Sigmoid colon (tissue), 7 donors: ENCODE measurements around the gene ATP1A1. TPM values are rescaled to one million over a fixed set of nuclear protein-coding genes. Genes with fewer than 3 reads are reported as not detected.

Experiments used
- DNase-seq: peaks from one replicate; pipeline ENCODE4 v3.0.0-alpha.2; 2019
- H3K27ac ChIP-seq, 4 donors: fragments of 200-600 bp; sonication (generic); one replicate each; pipeline ENCODE4 v1.5.1; 2016 to 2019; ENCODE audit warnings: mild to moderate bottlenecking in 1 of 4
- H3K27me3 ChIP-seq, 3 donors: fragments of 200-600 bp; sonication (generic); one replicate each; pipeline ENCODE4 v1.5.1; 2019; ENCODE audit warnings: mild to moderate bottlenecking in 1 of 3
- H3K36me3 ChIP-seq, 4 donors: fragments of 200-600 bp; sonication (generic); one replicate each; pipeline ENCODE4 v1.5.1; 2016 to 2019
- H3K4me1 ChIP-seq, 4 donors: fragments of 200-600 bp; sonication (generic); one replicate each; pipeline ENCODE4 v1.5.1; 2017 to 2019
- H3K4me3 ChIP-seq, 4 donors: fragments of 200-600 bp; sonication (generic); one replicate each; pipeline ENCODE4 v1.5.1; 2017 to 2019; ENCODE audit warnings: mild to moderate bottlenecking in 2 of 4, moderate library complexity in 1 of 4
- H3K9me3 ChIP-seq, 4 donors: fragments of 200-600 bp in 3 of 4; sonication (generic) in 3 of 4; one replicate each; pipeline versions ENCODE4 v1.5.1 to v1.6.1; 2013 to 2019
- CTCF ChIP-seq, 4 experiments: fragments of 450-650 bp in 3 of 4; fragments of 200-600 bp in 1 of 4; IDR thresholded peaks; one replicate each; pipeline ENCODE4 v1.5.1; 2016 to 2019; ENCODE audit warnings: antibody characterized with exemption in 4 of 4, mild to moderate bottlenecking in 3 of 4, moderate library complexity in 2 of 4
- EP300 ChIP-seq, 4 donors: sonication (generic); formaldehyde crosslinking; IDR thresholded peaks; one replicate each; pipeline ENCODE4 v1.6.1; 2017; ENCODE audit warnings: antibody characterized with exemption in 4 of 4
- POLR2A ChIP-seq, 2 donors: fragments of 450-650 bp; IDR thresholded peaks; one replicate each; pipeline ENCODE4 v1.6.1; 2016; ENCODE audit warnings: antibody characterized with exemption in 2 of 2, mild to moderate bottlenecking in 2 of 2, moderate library complexity in 2 of 2
- POLR2AphosphoS5 ChIP-seq, 4 donors: sonication (generic); formaldehyde crosslinking; IDR thresholded peaks; one replicate each; pipeline ENCODE4 v1.6.1; 2017; ENCODE audit warnings: antibody characterized with exemption in 4 of 4
- WGBS, 2 donors: extraction: QIAGEN DNeasy Blood & Tissue Kit; methylation state at CpG; one replicate each; pipeline ENCODE4 v1.1.7; 2013; 5-methylcytosine and 5-hydroxymethylcytosine counted together
- intact Hi-C: fragments of 100-400 bp; cut with DNase I; formaldehyde crosslinking; loops from one replicate; pipeline ENCODE4 v1.15.1; 2023
- polyA plus RNA-seq, 3 donors: library from polyadenylated mRNA; stranded (reverse); fragments of 200-250 nt; gene quantifications; one replicate each; pipeline ENCODE4 v1.2.3, GENCODE V29; 2013
- total RNA-seq, 4 donors: library from RNA; depleted of rRNA; stranded (reverse); fragments of >200 nt; gene quantifications; one replicate each; pipeline ENCODE4 v1.1.0, GENCODE V29; 2016
- donor health status: healthy with polysubstance abuse.
- donor health status: Bipolar disorder and iron deficiency.
- donor health status: healthy.

Gene ATP1A1
- total and polyA plus RNA-seq, 7 donors = 88.6 to 1,099 (median 101) TPM

DNA sequence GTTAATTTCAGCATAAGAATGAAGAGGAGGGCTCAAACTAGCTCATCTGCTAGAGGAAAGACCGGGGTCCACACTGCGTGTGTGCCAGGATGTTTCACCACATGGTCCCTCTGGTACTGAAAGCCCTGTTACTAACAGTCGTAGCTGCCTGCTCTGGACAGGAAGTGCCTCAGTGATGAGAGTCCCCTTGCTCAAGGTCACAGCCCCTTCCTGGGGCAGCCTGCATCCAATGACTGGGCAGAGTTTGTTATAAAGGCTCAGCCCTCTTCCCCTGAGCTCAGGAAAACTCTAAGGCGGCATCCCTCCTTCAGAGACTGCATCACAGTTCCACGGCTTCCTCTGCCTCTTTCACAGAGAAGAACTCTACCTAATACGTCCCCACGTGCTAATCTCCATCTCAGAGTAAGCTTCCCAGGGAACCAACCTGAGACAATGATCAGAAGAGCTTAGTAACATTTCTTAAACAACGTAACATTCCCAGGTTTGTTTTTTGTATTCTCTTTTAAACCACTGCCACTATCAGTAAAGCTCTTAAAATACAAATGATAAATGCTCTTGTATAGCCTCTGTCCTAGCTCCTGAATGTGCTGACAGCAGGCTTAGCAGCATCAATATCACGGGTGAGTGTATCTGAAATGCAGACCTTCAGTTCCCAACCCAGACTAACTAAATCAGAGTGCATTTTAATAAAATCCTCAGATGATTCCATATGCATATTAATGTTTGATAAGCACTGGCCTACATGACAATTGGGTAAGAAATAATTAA is 38.0 kb upstream of the ATP1A1 start:
- no peak for DNase-seq
- Histone ChIP-seq H3K36me3 (no peaks in the 10 kb centered on the region), H3K4me3 (no peak overlapping the region), H3K4me1 (no peaks in the 10 kb centered on the region), H3K9me3 (no peaks in the 10 kb centered on the region), H3K27ac (no peak overlapping the region), H3K27me3 (no peaks in the 10 kb centered on the region)
- intact Hi-C loops = no loop called here
- TF ChIP-seq POLR2A (IDR thresholded peaks at IDR 0.05) (no peak), POLR2AphosphoS5 (IDR thresholded peaks at IDR 0.05) (no peak), EP300 (IDR thresholded peaks at IDR 0.05) (no peak), CTCF (IDR thresholded peaks at IDR 0.05) (no peak)
- WGBS, 2 donors = 76 to 78% methylated on average over 9 of the region's 9 CpGs

DNA sequence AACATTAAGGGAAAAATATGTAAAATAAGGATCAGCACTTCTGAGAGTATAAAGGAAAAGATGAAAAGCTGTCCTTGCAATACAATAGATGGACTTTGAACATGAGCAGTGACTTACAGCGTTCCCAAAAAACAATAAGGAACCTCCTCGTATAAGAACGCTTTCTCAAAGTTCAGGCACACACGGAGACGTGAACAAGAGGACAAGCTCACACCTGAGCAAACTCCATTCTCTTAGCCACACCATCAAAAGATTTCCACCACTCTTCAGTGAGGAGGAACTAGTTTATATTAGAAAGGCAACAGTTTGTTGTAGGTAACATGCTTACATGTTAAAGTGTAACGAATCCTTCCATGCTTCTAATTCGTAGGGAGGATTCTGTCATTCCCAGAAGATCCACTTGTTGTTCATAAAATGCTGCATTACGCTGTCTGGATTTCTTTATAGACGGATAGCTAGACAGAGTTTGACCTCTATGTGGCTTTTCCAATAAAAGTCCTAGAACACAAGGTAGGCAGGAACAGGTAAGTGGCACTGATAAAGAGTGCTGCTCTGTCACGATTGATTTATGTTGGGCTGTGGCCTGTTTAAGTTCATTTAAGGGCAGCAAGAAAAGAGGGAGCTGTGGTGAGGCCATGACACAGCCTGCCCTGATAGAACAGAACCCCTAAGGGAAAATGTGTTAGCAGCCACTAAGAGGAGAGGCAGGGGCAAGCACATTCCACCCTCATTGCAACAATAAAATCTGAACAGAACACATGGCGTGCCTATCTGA is 37.0 kb upstream of the ATP1A1 start:
- H3K36me3 ChIP-seq = no peaks in the 10 kb centered on the region
- no peaks in the 10 kb centered on the region for H3K27me3 ChIP-seq
- H3K4me3 ChIP-seq = no peak overlapping the region
- H3K4me1 ChIP-seq = no peaks in the 10 kb centered on the region
- no peaks in the 10 kb centered on the region for H3K9me3 ChIP-seq
- no peak overlapping the region for H3K27ac ChIP-seq
- WGBS, 2 donors = 27 to 73% methylated on average over 11 of the region's 11 CpGs
- no peak for TF ChIP-seq POLR2AphosphoS5 (IDR thresholded peaks at IDR 0.05)
- no peak for TF ChIP-seq CTCF (IDR thresholded peaks at IDR 0.05)
- no peak for TF ChIP-seq EP300 (IDR thresholded peaks at IDR 0.05)
- no peak for TF ChIP-seq POLR2A (IDR thresholded peaks at IDR 0.05)
- DNase-seq = no peak
- intact Hi-C loops = no loop called here

DNA sequence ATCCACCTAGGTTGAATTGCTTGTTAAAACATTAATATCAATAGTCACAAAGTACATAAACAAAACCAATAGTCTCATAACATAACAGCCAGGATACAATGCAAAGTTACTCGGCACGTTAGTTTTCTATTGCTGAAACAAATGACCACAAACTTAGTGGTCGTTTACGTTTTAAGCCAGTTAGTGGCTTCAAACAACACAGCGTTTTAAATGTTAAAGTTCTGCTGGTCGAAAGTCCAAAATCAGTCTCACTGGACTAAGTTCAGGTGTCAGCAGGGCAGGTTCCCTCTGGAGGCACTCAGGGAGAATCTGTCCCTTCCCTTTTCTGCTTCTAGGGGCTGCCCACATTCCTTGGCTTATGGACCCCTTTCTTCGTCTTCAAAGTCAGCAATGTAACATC is 35.6 kb upstream of the ATP1A1 start:
- Histone ChIP-seq H3K4me3 (no peak overlapping the region), H3K36me3 (no peaks in the 10 kb centered on the region), H3K9me3 (no peaks in the 10 kb centered on the region), H3K27me3 (no peaks in the 10 kb centered on the region), H3K4me1 (no peaks in the 10 kb centered on the region), H3K27ac (no peak overlapping the region)
- no peak for TF ChIP-seq POLR2AphosphoS5 (IDR thresholded peaks at IDR 0.05)
- no peak for TF ChIP-seq CTCF (IDR thresholded peaks at IDR 0.05)
- no peak for TF ChIP-seq EP300 (IDR thresholded peaks at IDR 0.05)
- WGBS, 2 donors = 94% methylated on average over 7 of the region's 7 CpGs
- no peak for DNase-seq
- intact Hi-C loops = no loop called here

GRCh38 chr1:116338400-116338799 is 34.6 kb upstream of the ATP1A1 start:
- TF ChIP-seq POLR2AphosphoS5 (IDR thresholded peaks at IDR 0.05) (no peak), POLR2A (IDR thresholded peaks at IDR 0.05) (no peak), EP300 (IDR thresholded peaks at IDR 0.05) (no peak), CTCF (IDR thresholded peaks at IDR 0.05) (no peak)
- DNase-seq = no peak
- Histone ChIP-seq H3K36me3 (no peaks in the 10 kb centered on the region), H3K27me3 (no peaks in the 10 kb centered on the region), H3K27ac (no peak overlapping the region), H3K9me3 (no peaks in the 10 kb centered on the region), H3K4me3 (no peak overlapping the region), H3K4me1 (no peaks in the 10 kb centered on the region)
- intact Hi-C loops = no loop called here
- 92 to 94% methylated on average over 2 of the region's 2 CpGs for WGBS, 2 donors
